Kidney (tissue), 14 donors: Measurements from ENCODE around the gene PLCH2. TPM values are rescaled to one million over a fixed set of nuclear protein-coding genes. Genes with fewer than 3 reads are reported as not detected.

ENCODE experiments used
- DNase-seq, 5 donors: peaks; one replicate each; pipeline ENCODE4 v3.0.0-alpha.2; 2013 to 2020
- FAIRE-seq: peaks from 2 replicates; lab custom pipeline; 2012; peaks lifted over from hg19 to GRCh38; lab: Jason Lieb, UNC
- H3K27ac ChIP-seq, 2 donors: one replicate each; pipeline ENCODE4 v1.7.0; 2013; ENCODE audit warnings: low read depth in 2 of 2, low read length in 2 of 2, inconsistent platforms in 1 of 2
- H3K27me3 ChIP-seq: one replicate; pipeline ENCODE4 v1.7.1; 2013; ENCODE audit warnings: low read length, inconsistent platforms; ENCODE audit not compliant: control insufficient read depth, insufficient read depth
- H3K36me3 ChIP-seq, 3 donors: one replicate each; pipeline versions ENCODE4 v1.7.0 to v1.7.1; 2013; ENCODE audit warnings: low read length in 3 of 3, control low read depth in 1 of 3, inconsistent platforms in 1 of 3; ENCODE audit not compliant: insufficient read depth in 3 of 3, control insufficient read depth in 2 of 3
- H3K4me1 ChIP-seq, 3 donors: one replicate each; pipeline versions ENCODE4 v1.7.0 to v1.7.1; 2013; ENCODE audit warnings: low read length in 3 of 3, inconsistent platforms in 1 of 3, low read depth in 1 of 3; ENCODE audit not compliant: control insufficient read depth in 2 of 3, insufficient read depth in 2 of 3
- H3K4me3 ChIP-seq, 3 donors: one replicate each; pipeline versions ENCODE4 v1.7.0 to v1.8.1; 2013; ENCODE audit warnings: low read length in 3 of 3, control low read depth in 1 of 3, inconsistent platforms in 1 of 3
- H3K9ac ChIP-seq, 3 donors: one replicate each; pipeline versions ENCODE4 v1.7.0 to v1.7.1; 2013; ENCODE audit warnings: low read length in 3 of 3, control low read depth in 1 of 3, inconsistent platforms in 1 of 3
- H3K9me3 ChIP-seq, 3 donors: one replicate each; pipeline versions ENCODE4 v1.7.0 to v1.7.1; 2013; ENCODE audit warnings: low read length in 3 of 3, control low read depth in 1 of 3, inconsistent platforms in 1 of 3; ENCODE audit not compliant: control insufficient read depth in 2 of 3, insufficient read depth in 1 of 3
- intact Hi-C: fragments of 100-400 bp; cut with DNase I; formaldehyde crosslinking; loops from one replicate; pipeline ENCODE4 v1.11.1; 2022
- polyA plus RNA-seq: library from polyadenylated mRNA; stranded (reverse); fragments of 350-450 nt; fragmentation: Illumina TruSeq; extraction: RNeasy Lipid Tissue Mini Kit (QIAGEN cat#74804); gene quantifications from one replicate; pipeline ENCODE4 v1.2.3, GENCODE V29; 2014; ENCODE audit warnings: low read depth, low replicate concordance; ENCODE audit not compliant: insufficient read depth
- total RNA-seq: library from RNA; stranded (reverse); fragmentation: NEBNext Ultra II Directional; extraction: Animal tissue kit (Norgen Biotek cat#: 25700); gene quantifications from one replicate; pipeline ENCODE4 v1.2.1, GENCODE V29; 2021
- TF ChIP-seq, protein P1 (sequence below): IDR thresholded peaks from 3 replicates; pipeline ENCODE4 v1.5.1; 2012; ENCODE audit warnings: mild to moderate bottlenecking, moderate library complexity, borderline replicate concordance; ENCODE audit not compliant: insufficient read depth; ENCODE audit errors: extremely low read depth
- donor health status: control.
- donor health status: control.
- donor health status: control.
- donor health status: control.
- donor health status: control.
- donor health status: DM: yes; HTN: yes; CAD: no.
- donor health status: Normal renal cell carcinoma (clear cell type).

The PLCH2 gene
- total and polyA plus RNA-seq, 2 donors from 2014 or later = 7.4 to 8.7 TPM

DNA sequence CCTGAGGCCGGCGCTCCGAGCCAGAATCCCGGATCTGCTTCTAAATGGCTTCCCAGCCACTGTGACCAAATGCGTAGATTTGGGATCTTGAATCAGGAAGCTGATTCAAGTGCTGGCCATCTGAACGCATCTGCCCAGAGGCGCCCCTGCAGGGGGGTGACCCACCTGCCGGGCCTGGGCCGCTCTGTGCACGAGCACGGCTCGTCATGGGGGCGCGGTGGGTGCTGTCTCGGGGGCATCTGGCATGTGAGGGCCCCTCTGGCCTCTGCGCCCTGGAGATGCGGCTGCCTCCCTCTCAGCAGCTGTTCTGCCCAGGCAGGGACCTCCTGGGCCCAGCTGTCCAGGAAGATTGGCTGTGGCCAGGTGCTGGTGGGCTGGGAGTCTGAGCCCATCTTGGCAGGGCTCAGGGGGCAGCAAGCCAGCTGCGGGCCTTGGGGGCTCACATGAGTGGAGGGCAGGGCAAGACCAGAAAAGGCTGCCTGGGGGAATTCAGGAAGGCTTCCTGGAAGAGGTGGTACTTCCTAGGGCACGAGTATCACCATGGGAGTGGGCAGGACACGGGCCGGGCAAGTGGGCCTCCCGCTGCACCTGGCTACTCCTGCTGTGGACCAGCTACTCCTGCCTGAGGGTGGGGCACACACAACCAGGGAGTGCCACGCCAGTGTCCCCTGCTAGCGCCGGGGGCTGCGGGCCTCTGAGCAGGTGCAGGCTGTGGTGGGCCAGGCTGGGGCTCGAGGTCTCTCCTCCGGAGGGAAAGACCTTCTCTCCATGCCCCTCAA lies 25.1 kb downstream of the PLCH2 start:
- Histone ChIP-seq H3K27ac (no peak overlapping the region), H3K36me3 (no peaks in the 10 kb centered on the region), H3K27me3 (peaks cover 4% of the 10 kb centered on the region), H3K9ac (no peak overlapping the region), H3K4me3 (no peak overlapping the region), H3K4me1 (no peaks in the 10 kb centered on the region), H3K9me3 (no peaks in the 10 kb centered on the region)
- TF ChIP-seq, protein P1, sequence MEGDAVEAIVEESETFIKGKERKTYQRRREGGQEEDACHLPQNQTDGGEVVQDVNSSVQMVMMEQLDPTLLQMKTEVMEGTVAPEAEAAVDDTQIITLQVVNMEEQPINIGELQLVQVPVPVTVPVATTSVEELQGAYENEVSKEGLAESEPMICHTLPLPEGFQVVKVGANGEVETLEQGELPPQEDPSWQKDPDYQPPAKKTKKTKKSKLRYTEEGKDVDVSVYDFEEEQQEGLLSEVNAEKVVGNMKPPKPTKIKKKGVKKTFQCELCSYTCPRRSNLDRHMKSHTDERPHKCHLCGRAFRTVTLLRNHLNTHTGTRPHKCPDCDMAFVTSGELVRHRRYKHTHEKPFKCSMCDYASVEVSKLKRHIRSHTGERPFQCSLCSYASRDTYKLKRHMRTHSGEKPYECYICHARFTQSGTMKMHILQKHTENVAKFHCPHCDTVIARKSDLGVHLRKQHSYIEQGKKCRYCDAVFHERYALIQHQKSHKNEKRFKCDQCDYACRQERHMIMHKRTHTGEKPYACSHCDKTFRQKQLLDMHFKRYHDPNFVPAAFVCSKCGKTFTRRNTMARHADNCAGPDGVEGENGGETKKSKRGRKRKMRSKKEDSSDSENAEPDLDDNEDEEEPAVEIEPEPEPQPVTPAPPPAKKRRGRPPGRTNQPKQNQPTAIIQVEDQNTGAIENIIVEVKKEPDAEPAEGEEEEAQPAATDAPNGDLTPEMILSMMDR = no peak
- intact Hi-C loops = no loop called here
- DNase-seq (no peak), FAIRE-seq (no peak)

DNA sequence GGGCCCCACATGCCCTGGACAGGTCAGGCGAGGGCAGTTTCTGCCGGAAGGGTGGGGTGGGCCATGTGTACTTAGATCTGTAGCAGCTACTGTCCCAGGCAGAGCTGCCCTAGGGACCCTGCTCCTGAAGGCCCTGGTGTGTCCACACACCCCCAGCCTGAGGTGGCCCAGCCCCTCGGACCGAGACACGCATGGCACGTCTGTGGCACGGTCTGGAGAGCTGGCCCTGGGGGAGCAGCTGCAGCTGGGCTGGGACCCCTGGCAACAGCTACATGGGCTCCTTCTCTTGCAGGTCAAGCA lies 25.7 kb downstream of the PLCH2 start:
- intact Hi-C loops = no loop called here
- DNase-seq = no peak
- Histone ChIP-seq H3K4me1 (no peaks in the 10 kb centered on the region), H3K27me3 (peaks cover 4% of the 10 kb centered on the region), H3K27ac (no peak overlapping the region), H3K9ac (no peak overlapping the region), H3K9me3 (no peaks in the 10 kb centered on the region), H3K4me3 (no peak overlapping the region), H3K36me3 (no peaks in the 10 kb centered on the region)
- TF ChIP-seq, protein P1 = no peak
- FAIRE-seq = no peak

DNA sequence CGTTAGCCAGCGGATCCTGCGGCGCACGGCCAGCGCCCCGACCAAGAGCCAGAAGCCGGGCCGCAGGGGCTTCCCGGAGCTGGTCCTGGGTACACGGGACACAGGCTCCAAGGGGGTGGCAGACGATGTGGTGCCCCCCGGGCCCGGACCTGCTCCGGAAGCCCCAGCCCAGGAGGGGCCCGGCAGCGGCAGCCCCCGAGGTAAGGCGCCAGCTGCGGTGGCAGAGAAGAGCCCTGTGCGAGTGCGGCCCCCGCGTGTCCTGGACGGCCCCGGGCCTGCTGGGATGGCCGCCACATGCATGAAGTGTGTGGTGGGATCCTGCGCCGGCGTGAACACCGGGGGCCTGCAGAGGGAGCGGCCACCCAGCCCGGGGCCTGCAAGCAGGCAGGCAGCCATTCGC lies 26.1 kb downstream of the PLCH2 start:
- DNase-seq (no peak), FAIRE-seq (no peak)
- Histone ChIP-seq H3K36me3 (no peaks in the 10 kb centered on the region), H3K4me3 (no peak overlapping the region), H3K9ac (no peak overlapping the region), H3K9me3 (no peaks in the 10 kb centered on the region), H3K4me1 (no peaks in the 10 kb centered on the region), H3K27me3 (peaks cover 4% of the 10 kb centered on the region), H3K27ac (no peak overlapping the region)
- TF ChIP-seq, protein P1 = no peak
- intact Hi-C loops = no loop called here
